ENCODE data around the gene MIOS. TPM values are rescaled to one million over a fixed set of nuclear protein-coding genes. Genes with fewer than 3 reads are reported as not detected.

Gene MIOS
- total and polyA plus RNA-seq, 2 of the 4 experiments (the other 2 are of a cell fraction), result 10.6 to 32.4 TPM

DNA sequence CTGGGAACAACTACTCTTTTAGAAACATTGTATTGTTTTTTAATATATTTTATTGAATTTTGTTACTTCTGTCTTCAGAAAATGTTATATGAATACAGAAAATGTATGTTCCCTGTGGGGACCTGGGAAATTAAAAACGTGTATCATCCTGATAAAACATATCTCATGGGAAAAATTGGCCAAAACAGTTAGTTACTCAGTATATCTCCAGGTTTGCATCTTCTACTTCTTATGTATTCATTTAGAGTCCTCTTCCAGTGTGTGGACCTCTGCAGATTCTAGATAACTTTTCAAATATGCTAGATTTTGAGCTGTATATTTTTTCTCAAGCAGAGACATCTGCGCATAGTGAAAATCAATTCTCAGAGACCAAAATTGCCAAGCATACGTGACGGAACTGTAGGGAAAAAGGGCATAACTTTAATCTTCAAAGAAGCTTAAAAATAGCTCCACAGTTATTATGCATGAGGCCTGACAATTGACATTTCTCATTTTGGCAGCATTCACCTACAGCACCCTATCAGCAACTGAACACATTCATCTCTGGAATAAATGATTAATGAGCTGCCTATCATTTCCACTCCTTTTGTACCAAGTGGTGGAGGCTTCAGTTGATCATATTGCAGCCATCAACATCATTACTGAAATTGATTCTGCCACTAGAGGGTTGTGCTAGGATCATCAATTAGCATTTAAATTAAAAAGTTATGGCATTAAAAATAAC is 47.5 kb downstream of the MIOS start:
- TF ChIP-seq POLR2A (IDR thresholded peaks at IDR 0.05; ENCODE audit: low read depth, low read length) (no peak), CHD1 (IDR thresholded peaks at IDR 0.05; ENCODE audit: low read depth, low read length) (no peak), SMC3 (IDR thresholded peaks at IDR 0.05; ENCODE audit: low read depth, low read length) (no peak), RCOR1 (IDR thresholded peaks at IDR 0.05; ENCODE audit: insufficient replicate concordance, low read length) (no peak), MAZ (IDR thresholded peaks at IDR 0.05; ENCODE audit: borderline replicate concordance, low read depth, low read length) (no peak), RAD21 (IDR thresholded peaks at IDR 0.05; ENCODE audit: low read length) (no peak)
- DNase-seq, result no peak
- Histone ChIP-seq H2BK5ac (ENCODE audit: low read depth, low read length, poor library complexity, severe bottlenecking) (no peak overlapping the region), H3K4ac (ENCODE audit: low read depth, low read length) (no peak overlapping the region), H2AK5ac (ENCODE audit: low read depth, low read length) (no peak overlapping the region), H3K56ac (ENCODE audit: extremely low read depth, insufficient read depth, low read length) (no peak overlapping the region), H4K8ac (ENCODE audit: low read depth in 2 of 2, low read length in 2 of 2) (no peak overlapping the region), H3K9me1 (ENCODE audit: insufficient read depth, low read length) (no peaks in the 10 kb centered on the region), H3K9ac (ENCODE audit: low read depth, low read length) (no peak overlapping the region), H4K5ac (ENCODE audit: low read depth, low read length) (no peak overlapping the region), H3K4me1 (ENCODE audit: control insufficient read depth, insufficient read depth, low read length) (no peaks in the 10 kb centered on the region), H2AK9ac (replicated peaks; ENCODE audit: low read depth, low read length, poor library complexity) (no peak overlapping the region), H3K27ac (ENCODE audit: insufficient read depth, low read length) (no peak overlapping the region), H4K91ac (ENCODE audit: insufficient read depth, low read depth, low read length) (no peak overlapping the region), H2BK20ac (ENCODE audit: low read depth, low read length) (no peak overlapping the region), H4K20me1 (ENCODE audit: insufficient read depth, low read length) (no peaks in the 10 kb centered on the region), H3K9me3 (ENCODE audit: control insufficient read depth, insufficient read depth, low read length) (no peaks in the 10 kb centered on the region), H3K27me3 (ENCODE audit: control insufficient read depth, insufficient read depth, low read length) (no peaks in the 10 kb centered on the region), H3K23ac (ENCODE audit: low read depth, low read length) (no peak overlapping the region), H3K4me2 (ENCODE audit: low read depth, low read length) (no peak overlapping the region), H2AFZ (replicated peaks; ENCODE audit: low read length, poor library complexity) (no peak overlapping the region), H3K36me3 (ENCODE audit: control insufficient read depth, insufficient read depth, low read length) (no peaks in the 10 kb centered on the region), H3K79me1 (ENCODE audit: low read depth in 1 of 2, low read length in 2 of 2) (no peaks in the 10 kb centered on the region), H3K4me3 (ENCODE audit: insufficient read depth, low read depth, low read length) (no peak overlapping the region), H2BK15ac (ENCODE audit: low read depth, low read length) (no peak overlapping the region), H3K18ac (ENCODE audit: low read depth, low read length) (no peak overlapping the region), H2BK120ac (ENCODE audit: low read depth, low read length) (no peak overlapping the region), H3K14ac (replicated peaks; ENCODE audit: low read depth, low read length) (no peak overlapping the region)
- no peak for ATAC-seq (ENCODE audit: low read depth)
- dilution Hi-C loops (cut with HindIII; ENCODE audit: low sequenced_read_pairs, unreplicated experiment), result no loop called here
- POLR2A ChIA-PET (ENCODE audit: unreplicated experiment), result no interaction called here
- BruUV-seq (replicated peaks), result no TSS peak
- CTCF ChIA-PET, result no interaction called here
- intact Hi-C loops (cut with micrococcal nuclease), result no loop called here
- in situ Hi-C loops (cut with MboI; ENCODE audit: low sequenced_read_pairs), result no loop called here
- WGBS, 2 experiments (ENCODE audit: extremely low coverage in 2 of 2, insufficient read length in 1 of 2), result no CpG with 5 or more reads among the region's 4 CpGs
